Skeletal muscle tissue (tissue), 4 donors: ENCODE measurements around the gene UBE2F. TPM values are rescaled to one million over a fixed set of nuclear protein-coding genes. Genes with fewer than 3 reads are reported as not detected.
"Not testable (repeated sequence)": the region's sequence is repeated elsewhere in the genome, so short reads cannot be mapped to it uniquely, and the experiment has no call there.

ENCODE experiments used
- H3K27ac ChIP-seq: one replicate; pipeline ENCODE4 v1.7.0; 2013; ENCODE audit warnings: mild to moderate bottlenecking, low read depth, low read length, inconsistent platforms
- H3K27me3 ChIP-seq, 3 donors: one replicate each; pipeline ENCODE4 v1.7.0; 2013; ENCODE audit warnings: low read length in 3 of 3; ENCODE audit not compliant: control insufficient read depth in 3 of 3, insufficient read depth in 3 of 3
- H3K36me3 ChIP-seq, 3 donors: one replicate each; pipeline ENCODE4 v1.7.0; 2013; ENCODE audit warnings: low read length in 3 of 3; ENCODE audit not compliant: control insufficient read depth in 3 of 3, insufficient read depth in 3 of 3
- H3K4me1 ChIP-seq, 3 donors: one replicate each; pipeline ENCODE4 v1.7.0; 2013; ENCODE audit warnings: low read length in 3 of 3, mild to moderate bottlenecking in 3 of 3; ENCODE audit not compliant: control insufficient read depth in 3 of 3, insufficient read depth in 3 of 3
- H3K4me3 ChIP-seq, 3 donors: one replicate each; pipeline ENCODE4 v1.7.0; 2013; ENCODE audit warnings: low read length in 3 of 3
- H3K9ac ChIP-seq, 3 donors: one replicate each; pipeline ENCODE4 v1.7.0; 2013; ENCODE audit warnings: low read length in 3 of 3, mild to moderate bottlenecking in 3 of 3, moderate library complexity in 2 of 3, low read depth in 1 of 3
- H3K9me3 ChIP-seq, 3 donors: one replicate each; pipeline ENCODE4 v1.7.0; 2013; ENCODE audit warnings: low read length in 3 of 3; ENCODE audit not compliant: control insufficient read depth in 3 of 3
- total RNA-seq: library from RNA; depleted of rRNA; stranded (reverse); fragments of >200 nt; gene quantifications from one replicate; pipeline ENCODE4 v1.2.3, GENCODE V29; 2014
- donor health status: Osteomylitis.

Gene UBE2F
- total RNA-seq, 1 donor from 2014 or later: 33.4 TPM

DNA sequence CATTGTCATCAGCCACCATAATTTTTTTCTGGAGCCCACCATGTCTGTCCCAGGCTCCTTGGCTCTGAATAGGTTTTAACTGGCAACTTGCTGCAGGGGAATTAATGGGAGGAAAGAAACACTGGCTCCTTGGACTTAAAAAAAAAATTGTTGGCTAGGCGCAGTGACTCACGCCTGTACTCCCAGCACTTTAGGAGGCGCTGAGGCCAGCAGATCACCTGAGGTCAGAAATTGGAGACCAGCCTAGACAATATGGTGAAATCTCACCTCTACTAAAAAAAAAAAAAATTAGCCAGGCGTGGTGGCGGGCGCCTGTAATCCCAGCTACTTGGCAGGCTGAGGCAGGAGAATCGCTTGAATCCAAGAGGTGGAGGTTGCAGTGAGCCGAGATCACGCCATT lies 67.2 kb downstream of the UBE2F start:
- not testable (repeated sequence) for H3K9me3 ChIP-seq, H3K27me3 ChIP-seq, H3K27ac ChIP-seq, H3K9ac ChIP-seq, H3K4me3 ChIP-seq, H3K4me1 ChIP-seq
- peaks cover 39 to 41% (median 40%) of the 10 kb centered on the region in 3 donors for H3K36me3 ChIP-seq

DNA sequence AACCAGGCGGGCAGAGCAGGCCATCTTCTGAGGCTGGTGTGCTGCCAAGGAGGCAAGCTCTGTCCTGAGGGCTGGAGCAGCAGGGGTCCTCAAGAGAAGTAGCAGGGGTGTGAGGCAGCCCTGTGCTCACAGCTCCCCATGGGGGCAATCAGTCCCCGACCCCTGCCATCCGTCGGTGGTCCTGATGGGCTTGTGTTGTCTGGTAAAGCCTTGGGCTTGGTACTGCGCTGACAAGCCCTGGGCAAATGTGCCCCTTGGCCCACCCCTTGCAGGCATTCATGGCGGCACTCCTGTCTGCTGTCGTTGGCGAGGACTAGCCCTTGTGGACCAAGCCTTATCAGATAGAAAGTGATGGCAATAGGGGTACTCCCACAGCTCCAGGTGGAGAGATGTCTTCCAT lies 71.4 kb downstream of the UBE2F start:
- Histone ChIP-seq H3K9ac (no peak overlapping the region), H3K4me1 (no peaks in the 10 kb centered on the region), H3K4me3 (no peak overlapping the region), H3K36me3 (peaks cover 48 to 56% (median 53%) of the 10 kb centered on the region in 3 donors), H3K27ac (no peak overlapping the region), H3K9me3 (no peaks in the 10 kb centered on the region), H3K27me3 (no peaks in the 10 kb centered on the region)

DNA sequence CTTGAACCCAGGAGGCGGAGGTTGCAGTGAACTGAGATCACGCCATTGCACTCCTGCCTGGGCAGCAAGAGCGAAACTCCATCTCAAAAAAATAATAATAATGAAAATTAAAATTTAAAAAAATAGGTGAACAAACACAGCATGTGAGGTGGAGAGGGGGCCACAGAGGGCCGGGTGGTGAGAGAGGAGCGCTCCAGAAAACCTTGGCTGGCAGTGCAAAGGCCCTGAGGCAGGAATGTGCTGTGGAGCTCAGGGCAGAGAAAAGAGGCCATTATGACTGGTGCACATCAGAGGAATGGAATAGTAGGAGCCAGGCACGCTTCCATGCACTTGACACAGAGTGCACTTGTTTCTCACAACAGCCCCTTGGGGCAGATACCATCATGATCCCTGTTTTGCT lies 72.3 kb downstream of the UBE2F start:
- no peaks in the 10 kb centered on the region for H3K27me3 ChIP-seq
- no peak overlapping the region for H3K4me3 ChIP-seq
- peaks cover 44 to 58% (median 53%) of the 10 kb centered on the region in 3 donors for H3K36me3 ChIP-seq
- no peak overlapping the region for H3K27ac ChIP-seq
- no peak overlapping the region for H3K9ac ChIP-seq
- H3K9me3 ChIP-seq: no peaks in the 10 kb centered on the region
- H3K4me1 ChIP-seq: no peaks in the 10 kb centered on the region

DNA sequence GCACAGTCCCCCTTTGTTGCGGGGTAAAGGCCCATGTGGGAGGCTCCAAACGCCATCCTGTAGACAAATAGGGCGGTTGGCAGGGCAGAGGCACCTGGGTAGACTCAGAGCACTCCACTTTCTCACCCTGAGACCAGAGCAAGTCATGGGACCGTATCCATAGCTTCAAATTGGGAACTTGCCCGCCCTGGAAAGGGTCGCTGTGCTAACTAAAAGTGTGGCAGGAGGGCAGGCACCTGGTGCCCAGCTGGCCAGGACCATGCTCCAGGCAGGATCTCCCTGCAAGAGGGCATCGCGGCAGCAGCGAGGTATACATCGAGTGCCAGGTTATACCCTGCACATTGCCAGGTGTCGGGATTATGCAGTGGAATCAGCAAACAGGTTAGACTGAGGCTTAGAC lies 73.2 kb downstream of the UBE2F start:
- H3K9me3 ChIP-seq: no peaks in the 10 kb centered on the region
- H3K27me3 ChIP-seq: no peaks in the 10 kb centered on the region
- no peak overlapping the region for H3K9ac ChIP-seq
- no peak overlapping the region for H3K27ac ChIP-seq
- no peaks in the 10 kb centered on the region for H3K4me1 ChIP-seq
- peaks cover 44 to 58% (median 53%) of the 10 kb centered on the region in 3 donors for H3K36me3 ChIP-seq
- no peak overlapping the region for H3K4me3 ChIP-seq

DNA sequence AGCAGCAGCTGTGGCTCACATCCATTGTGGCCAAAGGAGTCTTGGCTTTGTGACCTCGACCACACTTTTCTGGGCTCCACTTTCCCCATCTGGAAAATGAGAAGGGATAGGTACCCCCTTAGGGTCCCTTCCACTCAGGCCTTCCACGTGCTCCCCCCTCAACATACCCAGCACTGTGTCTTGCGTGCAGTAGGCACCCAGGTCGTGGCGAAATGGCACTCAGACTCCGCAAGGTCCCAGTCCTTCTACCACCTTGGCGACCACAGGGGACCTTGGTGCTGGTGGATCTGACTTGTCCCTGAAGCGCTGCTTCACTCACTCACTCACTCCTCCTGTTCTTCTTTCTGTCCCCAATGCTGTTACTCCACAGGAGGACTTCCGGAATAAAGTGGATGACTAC lies 74.1 kb downstream of the UBE2F start:
- Histone ChIP-seq H3K27ac (no peak overlapping the region), H3K4me1 (no peaks in the 10 kb centered on the region), H3K27me3 (no peaks in the 10 kb centered on the region), H3K4me3 (no peak overlapping the region), H3K36me3 (peaks cover 39 to 60% (median 53%) of the 10 kb centered on the region in 3 donors), H3K9me3 (no peaks in the 10 kb centered on the region), H3K9ac (no peak overlapping the region)

DNA sequence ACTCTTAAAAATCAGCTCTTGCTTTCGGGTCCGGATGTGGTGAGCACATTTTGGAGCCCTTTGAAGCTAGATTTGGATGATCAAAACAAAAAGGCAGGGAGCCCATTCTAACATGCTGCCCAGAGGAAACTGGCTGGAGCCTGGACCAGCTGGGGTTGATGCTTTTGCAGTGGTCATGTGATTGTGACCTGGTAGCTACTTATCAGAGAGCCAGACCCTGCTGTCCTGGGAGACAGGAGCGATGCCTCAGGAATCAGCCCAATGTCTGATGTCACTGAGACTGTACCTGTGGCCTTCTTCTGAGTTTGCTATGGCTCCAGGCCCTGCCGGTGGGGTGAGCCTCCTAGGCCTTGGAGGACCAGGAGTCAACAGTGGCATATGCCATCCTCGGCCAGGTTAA lies 75.3 kb downstream of the UBE2F start:
- H3K27ac ChIP-seq: no peak overlapping the region
- peak overlapping the region in 1 of 3 donors; percentile 4 for H3K9ac ChIP-seq
- H3K4me1 ChIP-seq: no peaks in the 10 kb centered on the region
- no peaks in the 10 kb centered on the region for H3K27me3 ChIP-seq
- H3K9me3 ChIP-seq: no peaks in the 10 kb centered on the region
- H3K4me3 ChIP-seq: no peak overlapping the region
- peaks cover 34 to 55% (median 47%) of the 10 kb centered on the region in 3 donors for H3K36me3 ChIP-seq

DNA sequence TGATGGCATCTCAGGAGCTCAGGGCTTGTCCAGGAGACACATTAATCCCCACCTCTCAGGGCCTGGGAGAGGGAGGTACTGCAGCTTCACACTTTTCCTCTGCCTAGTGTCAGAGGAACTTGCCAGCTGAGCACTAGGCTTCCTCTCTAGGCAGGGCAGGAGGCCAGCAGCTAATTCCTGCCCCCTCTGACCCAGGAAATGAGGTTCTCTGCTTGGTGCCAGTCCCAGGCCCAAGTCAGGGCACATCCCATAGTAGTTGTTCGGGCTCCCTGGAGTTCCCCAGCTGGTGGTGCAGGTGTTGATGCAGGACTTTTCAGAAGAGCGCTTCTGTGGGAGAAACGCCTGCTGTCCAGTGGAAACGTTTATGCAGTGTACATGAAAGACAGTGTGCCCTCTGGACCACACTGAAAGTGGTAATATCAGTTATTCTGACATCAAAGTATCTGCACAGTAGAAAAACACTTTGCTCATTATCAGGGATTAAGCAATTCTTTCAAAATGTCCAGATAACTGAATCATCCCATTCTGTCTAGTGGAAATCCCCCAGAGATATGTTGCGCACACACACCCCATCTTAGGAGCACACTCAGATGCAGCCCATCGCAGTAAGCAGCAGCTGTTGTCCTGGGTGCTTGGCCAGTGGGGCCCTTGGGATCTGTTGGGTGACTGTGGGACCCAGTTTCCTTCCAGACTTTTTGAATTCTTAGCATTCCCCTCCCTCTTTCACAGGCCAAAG lies 76.2 kb downstream of the UBE2F start:
- Histone ChIP-seq H3K36me3 (peaks cover 27 to 47% (median 39%) of the 10 kb centered on the region in 3 donors), H3K4me1 (no peaks in the 10 kb centered on the region), H3K9ac (no peak overlapping the region), H3K9me3 (no peaks in the 10 kb centered on the region), H3K27me3 (no peaks in the 10 kb centered on the region), H3K4me3 (no peak overlapping the region), H3K27ac (no peak overlapping the region)

DNA sequence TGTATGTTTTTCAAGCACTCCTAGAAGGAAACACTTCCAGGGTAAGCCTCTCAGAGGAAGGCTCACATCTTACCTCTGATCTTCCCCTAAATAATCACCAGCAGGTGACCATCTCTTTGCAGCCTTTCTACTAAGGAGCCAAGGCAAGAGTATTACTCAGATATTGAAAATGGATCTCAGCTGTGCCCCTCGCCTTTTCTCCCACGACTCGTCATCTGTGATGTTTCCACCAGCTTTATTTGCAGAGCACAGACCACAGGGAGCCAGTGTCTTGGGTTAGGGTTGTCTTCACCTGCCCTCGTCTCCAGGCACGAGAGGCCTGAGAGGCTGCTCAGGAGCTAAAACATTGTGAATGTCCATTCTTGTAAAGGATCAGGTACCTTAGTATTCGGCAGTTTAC lies 77.0 kb downstream of the UBE2F start:
- Histone ChIP-seq H3K9ac (no peak overlapping the region), H3K9me3 (no peaks in the 10 kb centered on the region), H3K36me3 (peaks cover 24 to 40% (median 32%) of the 10 kb centered on the region in 3 donors)

DNA sequence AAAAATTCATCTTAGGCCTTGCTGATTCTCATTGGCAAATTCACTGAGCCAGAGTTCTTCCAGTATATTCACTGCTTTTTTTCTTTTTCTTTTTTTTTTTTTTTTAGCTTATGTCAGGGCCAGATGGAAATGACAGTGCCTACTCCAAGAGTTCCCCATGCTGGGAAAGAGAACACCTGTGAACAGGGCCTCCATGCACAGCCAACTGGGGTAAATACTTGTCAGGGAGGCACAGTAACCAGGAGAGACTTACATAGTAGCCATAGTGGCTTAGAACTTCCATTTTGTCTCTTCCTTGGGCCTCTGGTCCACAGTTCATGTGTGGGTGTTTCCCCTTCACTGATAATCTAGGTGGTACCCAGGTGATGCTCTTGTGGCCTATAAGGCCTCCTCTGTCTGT lies 78.8 kb downstream of the UBE2F start:
- Histone ChIP-seq H3K4me3 (no peak overlapping the region), H3K36me3 (peaks cover 13 to 29% (median 21%) of the 10 kb centered on the region in 3 donors), H3K9ac (no peak overlapping the region)

More for the DNA sequence above, 77.0 kb downstream of the UBE2F start:
- Histone ChIP-seq H3K4me1 (no peaks in the 10 kb centered on the region), H3K4me3 (no peak overlapping the region), H3K27me3 (no peaks in the 10 kb centered on the region), H3K27ac (no peak overlapping the region)

DNA sequence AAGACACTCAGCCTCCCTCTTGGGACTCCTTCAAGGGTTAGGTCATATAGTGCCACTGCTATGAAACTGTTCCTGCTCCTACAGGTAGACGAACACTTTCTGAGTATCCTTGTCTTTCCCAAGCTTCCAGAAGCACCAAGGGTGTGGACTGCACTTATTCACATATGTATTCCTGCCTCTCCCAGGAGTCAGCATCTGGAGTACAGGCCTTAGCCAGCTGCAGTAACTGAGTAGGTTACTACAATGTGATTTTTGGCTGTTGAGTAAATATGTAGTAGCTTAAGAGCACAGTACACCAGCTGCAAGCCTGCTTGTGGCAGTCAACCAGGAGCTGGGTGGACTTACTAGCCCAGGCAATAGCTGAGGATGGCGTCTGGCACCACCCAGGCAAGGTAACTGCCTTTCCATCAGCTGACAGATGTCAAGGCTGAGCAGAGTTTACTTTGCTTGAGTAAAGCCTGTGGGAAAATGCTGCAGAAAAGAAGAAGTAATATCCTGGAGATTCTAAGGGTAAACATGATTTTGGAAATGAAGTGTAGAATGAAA lies 80.0 kb downstream of the UBE2F start:
- H3K27me3 ChIP-seq: no peaks in the 10 kb centered on the region
- no peak overlapping the region for H3K27ac ChIP-seq
- no peak overlapping the region for H3K4me3 ChIP-seq
- peaks cover 4 to 18% (median 13%) of the 10 kb centered on the region in 3 donors for H3K36me3 ChIP-seq
- H3K4me1 ChIP-seq: no peaks in the 10 kb centered on the region
- no peak overlapping the region for H3K9ac ChIP-seq
- H3K9me3 ChIP-seq: no peaks in the 10 kb centered on the region

More for the DNA sequence above, 78.8 kb downstream of the UBE2F start:
- H3K4me1 ChIP-seq: no peaks in the 10 kb centered on the region
- H3K27me3 ChIP-seq: no peaks in the 10 kb centered on the region
- H3K9me3 ChIP-seq: no peaks in the 10 kb centered on the region
- no peak overlapping the region for H3K27ac ChIP-seq
